ENCODE data around the gene PRKAG3.
"Not testable (repeated sequence)": the region's sequence is repeated elsewhere in the genome, so short reads cannot be mapped to it uniquely, and the experiment has no call there.

Gene PRKAG3

GRCh38 chr2:218780046-218780445 is 51.6 kb downstream of the PRKAG3 start:
- no peak for DNase-seq

GRCh38 chr2:218777276-218777990 is 54.2 kb downstream of the PRKAG3 start:
- DNase-seq = no peak

GRCh38 chr2:218776488-218776887 is 55.1 kb downstream of the PRKAG3 start:
- DNase-seq = no peak

GRCh38 chr2:218773881-218774280 is 57.7 kb downstream of the PRKAG3 start:
- DNase-seq = no peak

GRCh38 chr2:218772759-218773158 is 58.8 kb downstream of the PRKAG3 start:
- not testable (repeated sequence) for DNase-seq
